GM19328 (cell line): ENCODE results near the gene PRPH2.

Source experiments
- ATAC-seq: cut with Tn5 transposase; IDR thresholded peaks from one replicate; pipeline ENCODE4 v1.9.1; 2021; ENCODE audit warnings: mild to moderate bottlenecking, moderate library complexity; ENCODE audit not compliant: unreplicated experiment

PRPH2 gene, protein sequence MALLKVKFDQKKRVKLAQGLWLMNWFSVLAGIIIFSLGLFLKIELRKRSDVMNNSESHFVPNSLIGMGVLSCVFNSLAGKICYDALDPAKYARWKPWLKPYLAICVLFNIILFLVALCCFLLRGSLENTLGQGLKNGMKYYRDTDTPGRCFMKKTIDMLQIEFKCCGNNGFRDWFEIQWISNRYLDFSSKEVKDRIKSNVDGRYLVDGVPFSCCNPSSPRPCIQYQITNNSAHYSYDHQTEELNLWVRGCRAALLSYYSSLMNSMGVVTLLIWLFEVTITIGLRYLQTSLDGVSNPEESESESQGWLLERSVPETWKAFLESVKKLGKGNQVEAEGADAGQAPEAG

DNA sequence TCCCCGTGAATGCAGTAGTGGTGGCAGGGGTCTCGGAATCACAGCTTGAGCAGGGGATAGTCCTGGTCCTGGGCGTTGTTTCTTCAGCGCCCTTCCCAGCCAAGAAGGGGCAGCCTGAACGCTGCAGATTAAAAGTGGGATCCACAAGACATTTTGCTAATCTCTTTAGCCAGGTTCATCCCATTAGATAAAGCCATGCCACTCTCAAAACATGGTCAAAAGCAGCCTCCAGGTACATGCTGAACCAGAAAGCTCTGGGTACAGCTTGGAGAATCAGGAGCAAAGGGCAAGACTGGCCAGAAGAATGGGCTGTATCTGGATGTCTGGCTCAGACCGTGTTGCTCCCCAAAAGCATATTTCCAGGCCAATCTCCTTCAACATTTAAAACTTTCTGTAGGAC, at the start of gene PRPH2:
PRPH2 (minus strand) TSS at position 101 of the 400 bp plus-strand sequence. CDS start 263 bp downstream, outside the sequence.
- no peak for ATAC-seq

DNA sequence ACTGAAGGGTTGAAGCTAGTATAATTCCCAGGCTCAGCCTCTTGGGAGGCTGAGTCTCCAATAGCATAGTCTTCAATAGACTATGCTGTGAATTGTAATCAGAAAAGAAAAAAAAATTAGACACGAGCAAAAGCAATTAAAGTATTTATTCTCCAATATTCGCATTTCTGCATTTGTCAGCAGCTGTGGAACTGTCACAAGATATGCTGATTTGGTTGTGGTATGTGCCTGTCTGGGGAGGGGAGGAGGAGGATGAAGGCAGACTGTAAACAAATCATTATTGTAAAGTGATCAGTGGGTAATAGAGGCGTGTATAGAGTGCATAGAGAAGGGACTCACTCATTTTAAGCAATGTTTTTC, 49.3 kb upstream of the PRPH2 start:
- no peak for ATAC-seq

DNA sequence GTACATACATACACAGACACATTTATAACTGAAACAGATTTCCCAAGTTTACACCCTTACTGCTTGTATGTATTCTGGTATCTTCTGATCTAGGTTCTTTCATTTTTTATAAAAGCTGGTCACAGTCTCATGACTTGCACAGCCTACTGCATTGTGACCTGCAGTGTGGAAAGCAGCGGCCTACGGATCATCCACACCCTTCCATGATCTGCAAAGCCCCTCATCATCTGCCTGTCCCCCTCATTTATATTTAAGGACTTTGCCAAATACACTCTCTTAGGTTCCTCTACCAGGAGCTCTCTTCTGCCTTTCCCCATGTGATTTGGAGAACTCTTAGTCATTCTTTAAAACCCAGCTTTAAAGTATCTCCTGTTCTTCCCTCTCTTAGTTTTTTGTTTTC, 47.4 kb upstream of the PRPH2 start:
- ATAC-seq = no peak

DNA sequence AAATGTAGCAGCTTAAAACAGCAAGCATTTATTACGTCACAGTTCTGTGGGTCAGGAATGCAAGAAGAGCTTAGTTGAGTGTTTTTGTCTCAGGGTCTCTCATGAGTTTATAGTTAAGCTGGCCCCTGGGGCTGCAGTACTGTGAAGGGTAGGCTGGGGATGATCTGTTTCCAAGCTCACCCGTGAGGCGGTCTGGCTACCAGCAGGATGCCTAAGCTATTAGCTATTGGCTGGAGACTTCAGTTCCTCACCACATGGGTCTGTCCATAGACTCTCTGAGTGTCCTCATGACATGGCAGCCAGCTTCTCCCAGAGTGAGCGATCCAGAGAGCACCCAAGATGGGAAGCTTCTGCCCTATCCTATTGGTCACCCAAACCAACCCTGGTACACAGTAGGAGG, 46.7 kb upstream of the PRPH2 start:
- ATAC-seq = no peak

DNA sequence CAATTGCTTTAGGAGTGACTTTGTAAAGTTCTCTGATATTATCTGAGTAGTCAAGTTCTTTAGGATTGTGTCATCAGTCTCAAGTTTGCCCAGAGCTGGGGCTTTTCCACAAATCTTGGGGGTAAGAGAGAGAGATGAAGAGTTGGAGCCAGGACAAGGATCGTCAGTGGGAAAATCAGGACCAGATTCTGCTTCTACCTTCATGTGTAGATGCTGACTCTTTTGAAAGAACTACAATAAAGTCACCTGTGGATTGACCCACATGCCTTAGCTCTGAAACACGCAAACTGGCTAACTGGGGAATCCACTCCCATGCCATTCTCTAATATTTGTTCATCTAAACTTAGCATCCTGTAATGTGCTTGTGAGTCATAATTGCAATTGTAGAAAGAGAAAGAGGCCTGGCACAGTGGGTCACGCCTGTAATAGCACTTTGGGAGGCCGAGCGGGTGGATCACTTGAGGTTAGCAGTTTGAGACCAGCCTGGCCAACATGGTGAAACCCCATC, 43.8 kb upstream of the PRPH2 start:
- ATAC-seq = no peak

DNA sequence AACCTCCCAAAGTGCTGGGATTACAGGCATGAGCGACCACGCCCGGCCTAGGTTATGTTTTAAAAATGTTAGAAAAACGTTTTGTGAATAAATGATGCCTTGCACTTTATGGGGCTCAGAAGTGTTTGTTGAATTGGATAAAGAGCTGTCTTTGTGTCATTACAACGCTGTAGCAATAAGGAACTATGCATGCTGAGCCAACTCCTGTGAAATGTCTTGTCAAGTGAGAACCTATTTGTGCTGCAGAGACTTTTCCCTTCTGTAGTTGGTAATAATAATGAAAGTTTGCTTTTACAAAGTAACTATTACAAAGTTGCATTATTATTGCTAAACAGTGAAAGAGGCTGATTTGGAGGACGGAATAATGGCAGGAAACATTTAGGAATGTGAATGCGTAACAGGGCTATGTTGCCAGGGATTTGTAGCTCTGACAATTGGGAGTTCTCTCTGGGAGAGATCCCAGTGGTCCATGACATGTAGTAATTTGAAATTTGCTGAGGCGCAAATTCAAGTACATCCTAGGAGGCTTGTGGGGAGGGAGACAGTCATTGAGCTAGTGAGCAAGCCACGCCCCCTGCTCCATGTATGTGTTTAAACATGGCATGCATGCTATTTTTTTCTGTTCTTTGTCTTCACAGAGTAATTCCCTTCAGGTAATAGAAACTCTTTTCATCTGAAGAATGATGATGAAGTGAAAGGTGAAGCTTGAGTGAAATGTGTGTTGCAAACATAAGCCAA, 42.7 kb upstream of the PRPH2 start:
- no peak for ATAC-seq

DNA sequence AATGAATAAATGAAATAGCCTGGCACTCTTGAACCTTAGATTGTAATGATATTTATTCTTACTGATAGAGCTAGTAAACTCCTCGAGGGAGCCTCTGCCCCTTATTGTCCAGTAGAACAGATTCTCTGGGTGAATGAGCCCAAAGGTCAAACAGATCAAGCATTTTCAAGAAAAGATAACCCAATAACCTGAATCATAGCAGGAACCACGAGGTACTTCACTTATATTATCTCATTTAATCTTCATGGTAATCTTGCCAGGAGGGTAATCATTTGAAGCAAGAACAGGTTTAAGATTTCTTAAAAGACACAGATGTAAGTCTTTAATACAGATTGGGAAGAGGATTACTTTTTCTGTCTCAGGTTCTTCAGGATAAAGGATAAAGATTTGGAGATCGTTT, 40.6 kb upstream of the PRPH2 start:
- ATAC-seq = no peak

DNA sequence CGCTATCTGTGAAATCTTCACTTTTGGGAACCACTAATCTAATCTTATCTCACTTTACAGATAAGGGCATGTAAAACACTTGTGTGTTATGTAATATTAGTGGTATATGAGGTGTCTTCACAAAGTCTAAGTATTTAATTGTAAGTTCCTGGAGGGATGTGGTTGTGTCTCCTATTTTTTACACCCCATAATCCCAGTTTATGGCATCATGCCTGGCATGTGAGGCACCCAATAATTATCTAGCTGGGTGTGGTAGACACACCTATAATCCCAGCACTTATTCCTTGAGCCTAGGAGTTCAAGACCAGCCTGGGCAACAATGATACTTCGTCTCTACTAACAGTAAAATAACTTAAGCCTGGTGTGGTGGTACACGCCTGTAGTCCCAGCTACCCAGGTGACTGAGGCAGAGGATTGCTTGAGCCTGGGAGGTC, 40.0 kb upstream of the PRPH2 start:
- ATAC-seq = no peak

DNA sequence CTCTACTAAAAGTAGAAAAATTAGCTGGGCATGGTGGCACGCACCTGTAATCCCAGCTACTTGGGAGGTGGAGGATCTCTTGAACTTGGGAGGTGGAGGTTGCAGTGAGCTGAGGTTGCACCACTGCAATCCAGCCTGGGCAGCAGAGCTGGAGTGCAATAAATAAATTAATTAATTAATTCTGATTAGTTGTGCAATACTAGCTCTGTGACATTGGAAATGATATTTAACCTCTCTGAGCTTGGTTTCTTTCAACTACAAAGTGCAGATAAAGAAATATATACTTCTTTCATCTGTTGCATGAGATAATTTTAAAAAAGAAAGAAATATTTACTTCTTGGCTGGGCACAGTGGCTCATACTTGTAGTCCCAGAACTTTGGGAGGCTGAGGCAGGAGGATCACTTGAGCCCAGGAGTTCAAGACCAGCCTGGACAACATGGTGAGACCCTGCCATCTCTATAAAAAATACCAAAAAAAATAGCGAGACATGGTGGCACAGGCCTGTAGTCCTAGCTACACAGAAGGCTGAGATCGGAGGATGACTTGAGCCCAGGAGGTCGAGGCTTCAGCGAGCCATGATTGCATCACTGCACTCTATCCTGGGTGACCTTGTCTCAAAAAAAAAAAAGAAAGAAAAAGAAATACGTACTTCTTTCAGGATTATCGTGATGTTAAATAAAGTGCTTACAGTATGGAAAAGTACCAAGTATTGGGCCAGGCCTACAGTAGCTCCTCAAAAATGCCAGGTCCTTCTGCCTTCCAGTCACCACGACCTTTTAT, 39.1 kb upstream of the PRPH2 start:
- ATAC-seq = no peak

DNA sequence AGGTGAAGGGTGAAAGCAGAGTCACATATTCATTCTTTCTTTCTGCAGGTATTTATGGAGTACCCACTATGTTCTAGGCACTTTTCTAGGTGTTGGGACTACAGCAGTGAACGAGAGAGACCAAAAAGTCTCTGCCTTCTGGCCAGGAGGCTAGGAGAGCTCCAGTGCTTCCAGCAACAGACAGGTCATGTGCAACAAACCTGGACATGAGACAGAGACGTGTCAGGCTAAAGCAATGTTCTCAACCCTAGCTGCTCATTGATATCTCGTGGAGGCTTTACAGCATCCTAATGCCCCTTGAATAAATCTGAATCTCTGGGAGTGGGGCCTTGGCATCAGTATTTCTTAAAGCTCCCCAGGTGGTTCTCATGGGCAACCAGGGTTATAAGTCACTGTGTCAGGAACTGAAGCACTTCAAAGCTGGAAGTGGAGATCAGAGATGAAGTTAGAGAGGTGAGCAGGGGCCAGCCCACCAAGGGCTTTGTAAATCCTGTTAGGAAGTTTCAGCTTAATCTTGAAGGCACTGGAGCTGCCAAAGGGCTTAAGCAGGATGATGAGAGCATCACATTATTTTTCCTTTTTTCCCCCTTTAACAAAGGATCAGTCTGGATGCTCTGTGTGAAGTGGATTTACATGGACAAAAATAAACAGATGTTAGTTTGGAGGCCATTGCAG, 36.5 kb upstream of the PRPH2 start:
- no peak for ATAC-seq

DNA sequence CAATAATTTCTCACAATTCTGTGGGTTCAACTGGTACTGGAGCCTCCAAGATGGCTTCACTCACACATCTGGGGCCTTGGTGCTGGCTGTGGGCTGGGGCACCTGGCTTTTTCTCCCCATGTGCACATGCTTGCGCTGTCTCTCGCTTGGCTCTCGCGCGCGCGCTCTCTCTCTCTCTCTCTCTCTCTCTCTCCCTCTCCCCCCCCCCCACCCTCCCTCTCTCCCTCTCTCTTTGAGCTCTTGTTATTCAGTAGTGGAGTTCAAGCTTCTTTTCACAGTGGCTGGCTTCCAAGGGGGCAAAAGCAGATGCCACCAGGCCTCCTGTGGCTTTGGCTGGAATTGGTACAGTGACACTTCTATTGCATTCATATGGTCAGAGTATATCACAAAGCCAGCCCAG, 34.3 kb upstream of the PRPH2 start:
- ATAC-seq = no peak

DNA sequence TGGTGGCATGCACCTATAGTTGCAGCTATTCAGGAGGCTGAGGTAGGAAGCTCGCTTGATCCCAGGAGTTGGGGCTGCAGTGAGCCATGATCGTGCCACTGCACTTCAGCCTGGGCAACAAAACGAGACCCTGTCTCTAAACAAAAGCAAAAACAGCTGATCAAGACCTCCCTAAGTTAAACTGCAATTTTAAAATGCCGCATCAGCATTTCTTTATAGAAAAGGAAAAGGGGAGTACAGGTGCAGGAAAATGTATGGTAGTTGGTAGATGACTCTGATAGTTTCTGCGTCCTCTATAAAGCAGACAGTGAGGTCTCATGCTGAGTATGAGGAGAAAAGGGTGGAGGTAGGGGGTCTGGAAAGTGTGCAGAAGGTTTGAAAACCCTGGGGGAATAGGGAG, 32.4 kb upstream of the PRPH2 start:
- ATAC-seq = no peak

DNA sequence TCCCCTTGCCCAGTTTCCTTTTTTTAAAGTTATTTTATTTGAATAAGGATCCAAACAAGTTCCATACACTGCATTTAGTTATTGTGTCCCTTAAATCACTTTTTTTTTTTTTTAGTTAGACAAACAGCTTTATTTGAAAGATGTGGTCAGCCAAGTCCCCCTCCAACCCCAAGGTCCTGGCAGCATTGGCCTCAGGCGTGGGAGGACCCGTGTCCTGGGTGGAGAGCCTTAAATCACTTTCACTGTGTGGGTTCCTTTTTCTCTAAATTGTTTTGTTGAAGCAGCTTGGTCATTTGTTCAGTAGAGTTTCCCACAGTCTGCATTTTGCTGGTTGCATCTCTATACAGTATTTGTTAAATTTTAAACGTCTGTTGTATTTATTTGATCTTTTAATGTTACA, 28.7 kb upstream of the PRPH2 start:
- ATAC-seq = no peak

DNA sequence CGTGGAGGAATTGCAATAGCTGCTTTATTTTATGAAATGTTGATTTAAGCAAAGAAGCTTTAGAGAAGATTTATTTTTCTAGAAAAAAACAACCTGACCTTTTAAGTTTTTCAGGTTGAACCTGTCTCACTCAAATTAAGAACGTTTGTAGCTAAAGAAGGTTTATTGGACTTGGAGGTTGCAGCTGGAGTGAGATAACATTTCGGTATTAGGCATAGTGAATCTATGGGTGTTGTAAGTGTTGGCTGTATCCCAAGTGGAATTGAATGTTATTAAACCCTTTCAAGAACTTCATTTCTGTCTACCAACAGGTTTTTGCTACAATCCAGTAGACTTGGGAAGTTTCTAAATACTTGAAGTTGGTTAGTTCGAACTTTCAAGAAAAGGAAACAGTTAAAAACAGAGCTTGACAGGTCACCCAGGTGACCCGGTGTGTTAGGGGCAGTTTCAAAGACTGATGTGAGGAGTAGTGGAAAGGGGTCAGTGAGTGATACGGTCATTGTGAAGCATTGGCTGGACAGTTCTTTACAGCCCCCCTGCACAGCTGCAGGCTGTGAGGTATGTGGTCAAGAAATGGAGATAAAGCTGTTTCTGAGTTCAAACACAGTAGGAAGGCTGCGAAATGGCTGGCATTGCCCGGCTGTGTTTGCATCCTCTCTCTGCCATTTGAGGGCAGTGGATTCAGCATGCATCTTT, 26.0 kb upstream of the PRPH2 start:
- ATAC-seq = no peak

DNA sequence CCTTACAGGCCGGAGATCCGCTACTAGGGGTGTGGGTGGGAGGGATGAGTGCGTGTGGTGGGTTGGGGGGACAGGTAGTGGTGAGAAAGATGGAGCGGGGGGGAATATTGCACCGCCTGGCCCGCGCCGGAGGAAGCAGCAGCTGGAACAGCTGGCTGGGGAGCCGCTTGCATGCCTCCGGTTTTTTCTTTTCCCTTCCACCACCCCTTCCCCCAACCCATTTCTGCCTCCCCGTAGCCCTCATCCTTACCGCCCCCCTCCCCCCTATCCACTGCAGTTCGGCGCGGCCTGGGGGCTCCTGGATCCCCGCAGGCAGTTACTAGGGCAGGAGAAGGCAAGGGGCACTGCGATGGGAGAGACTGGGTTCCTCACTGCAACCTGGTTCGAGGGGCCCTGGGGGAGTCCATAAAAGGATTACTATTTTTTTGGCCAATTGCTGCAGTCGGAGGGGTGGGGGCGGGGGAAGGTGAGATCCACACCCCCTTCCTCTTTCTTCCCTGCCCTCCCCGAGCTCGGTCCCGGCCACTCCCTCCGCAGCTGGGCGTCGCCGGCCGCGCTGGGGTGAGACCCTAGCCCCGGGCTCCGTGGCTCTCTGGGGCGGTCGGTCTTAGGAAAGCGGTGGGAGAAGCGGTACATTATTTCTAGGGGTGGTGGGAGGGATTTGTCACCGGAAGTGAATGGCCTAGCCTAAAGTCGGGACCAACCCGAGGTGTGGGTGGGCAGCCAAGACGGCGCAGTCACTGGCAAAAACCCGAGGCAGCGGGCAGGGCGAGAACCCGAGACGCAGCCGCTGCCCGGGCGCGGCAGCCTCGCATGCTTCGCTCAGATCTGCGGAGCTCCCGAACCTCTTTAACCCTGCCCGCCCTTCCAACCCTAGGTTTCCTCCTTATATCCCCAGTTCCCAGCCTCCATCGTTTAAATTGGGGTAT, 24.3 kb upstream of the PRPH2 start:
- peak; percentile 55 for ATAC-seq

DNA sequence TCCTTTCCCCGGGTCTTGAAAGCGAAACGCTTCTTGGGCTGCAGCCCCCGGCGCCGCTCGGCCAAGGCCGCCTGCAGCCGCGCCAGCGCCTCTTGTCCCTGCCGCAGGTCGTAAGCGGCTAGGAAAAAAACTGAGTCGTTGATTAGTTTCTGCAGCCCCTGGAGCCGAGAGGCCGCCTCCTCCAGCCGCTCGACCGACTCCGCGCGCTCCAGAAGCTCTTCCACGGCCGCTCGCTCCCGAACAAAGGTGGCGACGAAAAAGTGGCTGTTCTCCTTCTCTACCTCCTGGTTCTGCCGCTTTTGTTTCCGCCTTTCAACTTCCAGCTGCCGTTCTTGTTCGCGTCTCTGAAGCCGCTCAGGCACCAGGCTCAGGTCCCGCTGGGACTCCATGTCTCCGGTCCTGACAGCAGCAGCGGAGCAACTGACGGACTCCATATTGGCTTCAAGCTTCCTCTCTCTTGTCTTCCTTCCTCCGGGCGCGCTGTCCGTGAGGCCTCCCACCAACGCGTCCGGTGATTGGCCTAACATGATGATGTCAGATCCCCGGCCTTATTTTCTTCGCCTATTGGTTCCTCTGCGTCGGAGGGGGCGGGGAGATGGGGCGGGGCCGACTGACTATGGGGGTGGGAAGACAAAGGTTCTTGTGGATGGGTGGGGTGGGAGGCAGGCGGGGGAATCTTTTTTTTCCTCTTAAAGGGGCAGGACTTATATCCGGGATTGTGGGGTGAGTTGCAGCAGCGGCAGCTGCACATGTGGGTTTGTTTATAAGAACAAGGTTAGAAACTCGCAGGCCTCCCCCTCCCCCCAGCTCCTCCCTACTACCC, 23.5 kb upstream of the PRPH2 start, which contains the start of gene TBCC:
TBCC (minus strand) TSS at position 464 of the 823 bp plus-strand sequence; CDS start at position 434, 30 bp downstream.
- ATAC-seq = peak; percentile 63

DNA sequence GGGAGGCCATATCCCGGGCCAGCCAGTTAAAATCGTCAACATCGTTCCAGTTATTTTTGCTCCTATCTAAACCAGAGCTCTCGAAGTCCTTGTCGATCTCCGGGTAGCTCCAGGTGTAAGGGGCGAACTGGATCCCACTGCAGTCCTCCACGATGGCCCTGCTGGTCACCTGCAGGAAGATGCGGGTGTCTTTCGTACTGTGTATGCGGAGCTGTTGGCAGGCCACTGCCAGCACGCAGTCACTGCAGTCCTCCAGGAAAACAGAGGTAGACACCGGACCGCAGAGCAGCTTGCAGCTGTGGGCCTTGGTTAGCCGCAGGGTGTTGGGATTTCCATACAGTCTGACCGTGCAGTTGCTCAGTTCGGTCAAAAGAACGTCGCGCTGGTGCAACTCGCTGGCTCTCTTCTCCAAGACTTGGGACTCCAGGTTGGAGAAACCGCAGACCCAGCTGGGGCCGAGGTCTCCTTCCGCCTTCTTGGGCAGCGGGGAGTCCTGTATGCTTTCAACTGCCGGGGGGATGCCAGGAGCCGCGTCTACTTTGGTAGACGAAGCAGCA, 22.8 kb upstream of the PRPH2 start:
- ATAC-seq = no peak

DNA sequence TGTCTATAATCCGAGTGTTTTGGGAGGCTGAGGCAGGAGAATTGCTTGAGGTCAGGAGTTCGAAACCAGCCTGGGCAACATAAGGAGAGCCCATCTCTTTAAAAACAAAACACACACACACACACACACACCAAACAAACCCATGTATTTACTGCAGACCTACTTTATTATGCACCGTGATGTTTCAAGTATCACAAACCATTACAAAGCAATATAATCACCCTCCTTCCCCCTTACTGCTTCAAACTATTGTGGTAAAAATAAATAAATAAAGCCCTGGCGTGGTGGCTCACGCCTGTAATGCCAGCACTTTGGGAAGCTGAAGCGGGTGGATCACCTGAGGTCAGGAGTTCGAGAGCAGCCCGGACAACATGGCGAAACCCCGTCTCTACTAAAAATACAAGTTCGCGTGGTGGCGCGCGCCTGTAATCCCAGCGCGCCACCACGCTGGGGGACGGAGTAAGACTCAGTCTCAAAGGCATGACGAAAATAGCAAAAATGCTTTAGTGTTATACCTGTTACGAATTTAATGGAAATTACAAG, 22.0 kb upstream of the PRPH2 start:
- ATAC-seq = no peak
